HepG2 (cell line): ENCODE measurements around the gene PTPRCAP. TPM values are rescaled to one million over a fixed set of nuclear protein-coding genes. Genes with fewer than 3 reads are reported as not detected.

Experiments used
- ATF3 ChIP-seq: sonication (generic); formaldehyde crosslinking; IDR thresholded peaks from 2 replicates; pipeline ENCODE4 v1.4.0; 2020; ENCODE audit warnings: missing genetic modification reagents
- BCLAF1 ChIP-seq: fragments of 450-650 bp; IDR thresholded peaks from 2 replicates; pipeline ENCODE4 v1.6.1; 2017; ENCODE audit warnings: mild to moderate bottlenecking
- CBFB ChIP-seq: sonication (generic); formaldehyde crosslinking; IDR thresholded peaks from 2 replicates; pipeline ENCODE4 v1.4.0; 2020; ENCODE audit warnings: missing genetic modification reagents
- CREB3 ChIP-seq: sonication (generic); formaldehyde crosslinking; IDR thresholded peaks from 2 replicates; pipeline ENCODE4 v1.5.0; 2020; ENCODE audit warnings: missing genetic modification reagents
- EEA1 ChIP-seq: sonication (generic); formaldehyde crosslinking; IDR thresholded peaks from 2 replicates; pipeline ENCODE4 v1.5.1; 2020; ENCODE audit warnings: mild to moderate bottlenecking, missing genetic modification reagents, borderline replicate concordance
- GTF2F1 ChIP-seq: fragments of 150-350 bp; IDR thresholded peaks from 2 replicates; pipeline ENCODE4 v1.6.1; 2014; ENCODE audit warnings: low read length
- IRX3 ChIP-seq: sonication (generic); formaldehyde crosslinking; IDR thresholded peaks from 2 replicates; pipeline ENCODE4 v1.8.1; 2023; ENCODE audit warnings: mild to moderate bottlenecking, low read depth, missing genetic modification reagents, borderline replicate concordance
- ISL2 ChIP-seq: sonication (generic); formaldehyde crosslinking; IDR thresholded peaks from 2 replicates; pipeline ENCODE4 v1.5.0; 2020; ENCODE audit warnings: missing genetic modification reagents
- NFE2L2 ChIP-seq: fragments of 150-350 bp; IDR thresholded peaks from 2 replicates; pipeline ENCODE4 v1.6.1; 2014; ENCODE audit warnings: low read length
- POLR2G ChIP-seq: fragments of 200-400 bp; formaldehyde crosslinking; IDR thresholded peaks from 2 replicates; pipeline ENCODE4 v1.6.1; 2018; ENCODE audit warnings: mild to moderate bottlenecking, low read depth, low read length, moderate library complexity
- RBAK ChIP-seq: sonication (generic); formaldehyde crosslinking; IDR thresholded peaks from 2 replicates; pipeline ENCODE4 v1.5.1; 2020; ENCODE audit warnings: mild to moderate bottlenecking, missing genetic modification reagents
- SNAPC2 ChIP-seq: sonication (generic); formaldehyde crosslinking; IDR thresholded peaks from 2 replicates; pipeline ENCODE4 v1.8.1; 2022; ENCODE audit warnings: mild to moderate bottlenecking, missing genetic modification reagents
- SNAPC5 ChIP-seq: sonication (generic); formaldehyde crosslinking; IDR thresholded peaks from 2 replicates; pipeline ENCODE4 v1.8.1; 2023; ENCODE audit warnings: mild to moderate bottlenecking, missing genetic modification reagents, borderline replicate concordance
- SP5 ChIP-seq: IDR thresholded peaks from 2 replicates; pipeline ENCODE4 v1.6.1; 2016; ENCODE audit warnings: low read depth, borderline replicate concordance
- SRSF1 ChIP-seq: fragments of 200-400 bp; formaldehyde crosslinking; optimal IDR thresholded peaks from 2 replicates; pipeline ENCODE3; 2017; ENCODE audit warnings: mild to moderate bottlenecking, low read depth, low read length, moderate library complexity
- TCF7 ChIP-seq: sonication (generic); IDR thresholded peaks from 2 replicates; pipeline ENCODE4 v1.6.1; 2016; ENCODE audit warnings: antibody characterized with exemption, low read depth
- ZBTB44 ChIP-seq: sonication (generic); formaldehyde crosslinking; IDR thresholded peaks from 2 replicates; pipeline ENCODE4 v1.4.0; 2020; ENCODE audit warnings: missing genetic modification reagents
- ZFP82 ChIP-seq: sonication (generic); formaldehyde crosslinking; IDR thresholded peaks from 2 replicates; pipeline ENCODE4 v1.5.1; 2020; ENCODE audit warnings: mild to moderate bottlenecking, missing genetic modification reagents, borderline replicate concordance
- ZNF138 ChIP-seq: sonication (generic); formaldehyde crosslinking; IDR thresholded peaks from 2 replicates; pipeline ENCODE4 v1.5.0; 2020; ENCODE audit warnings: mild to moderate bottlenecking, low read depth, missing genetic modification reagents
- ZNF333 ChIP-seq: sonication (generic); formaldehyde crosslinking; IDR thresholded peaks from 2 replicates; pipeline ENCODE4 v1.4.0; 2020; ENCODE audit warnings: mild to moderate bottlenecking, missing genetic modification reagents, borderline replicate concordance
- ZNF33B ChIP-seq: sonication (generic); formaldehyde crosslinking; IDR thresholded peaks from 2 replicates; pipeline ENCODE4 v1.5.1; 2020; ENCODE audit warnings: mild to moderate bottlenecking, missing genetic modification reagents
- ZNF589 ChIP-seq: sonication (generic); formaldehyde crosslinking; conservative IDR thresholded peaks from 2 replicates; pipeline ENCODE4 v1.8.0; 2022; ENCODE audit warnings: mild to moderate bottlenecking, moderate library complexity, missing genetic modification reagents
- ZNF782 ChIP-seq: sonication (generic); formaldehyde crosslinking; IDR thresholded peaks from 2 replicates; pipeline ENCODE4 v1.4.0; 2020; ENCODE audit warnings: missing genetic modification reagents, mild to moderate bottlenecking, borderline replicate concordance
- ZNF878 ChIP-seq: sonication (generic); formaldehyde crosslinking; IDR thresholded peaks from 2 replicates; pipeline ENCODE4 v1.8.1; 2023; ENCODE audit warnings: mild to moderate bottlenecking, missing genetic modification reagents, moderate library complexity
- ZNF891 ChIP-seq: sonication (generic); formaldehyde crosslinking; IDR thresholded peaks from 2 replicates; pipeline ENCODE4 v1.5.0; 2020; ENCODE audit warnings: mild to moderate bottlenecking, missing genetic modification reagents
- polyA plus RNA-seq, 8 experiments: library from polyadenylated mRNA; depleted of rRNA in 3 of 8; stranded (reverse) in 7 of 8; unstranded in 1 of 8; fragments of >200 nt; fragmentation: Illumina TruSeq in 4 of 8; extraction: Trizol in 4 of 8; gene quantifications; 2 replicates each; pipeline versions ENCODE4 v1.2.1 to v1.2.3, GENCODE V29; 2011 to 2016; ENCODE audit warnings: low read depth in 4 of 8, missing spikeins in 1 of 8, mixed read lengths in 1 of 8; ENCODE audit not compliant: insufficient read depth in 1 of 8
- total RNA-seq, 5 experiments: library from RNA; depleted of rRNA; stranded (reverse); fragments of >200 nt; fragmentation: Illumina TruSeq; extraction: Trizol; gene quantifications; 2 replicates each; pipeline ENCODE4 v1.2.3, GENCODE V29; 2016; ENCODE audit warnings: low read depth in 1 of 5

The PTPRCAP gene
- total and polyA plus RNA-seq, 2 of the 13 experiments (the other 11 are each of a cell fraction or from before 2014, with no cell fraction given), result 0.60 to 0.70 TPM

- TF ChIP-seq ZNF333 (no peak; the same call in 1 of the 2 replicates), ATF3 (CRISPR knock-in tag) (no peak), SNAPC2 (CRISPR knock-in tag) (peak; percentile 98), SRSF1 (no peak), ZNF138 (CRISPR knock-in tag) (no peak; the same call in none of the 2 replicates), SP5 (CRISPR knock-in tag) (no peak), IRX3 (CRISPR knock-in tag) (peak; percentile 99), GTF2F1 (no peak), ZNF891 (CRISPR knock-in tag) (peak; percentile 97), RBAK (no peak), ZNF782 (CRISPR knock-in tag) (peak; percentile 99), NFE2L2 (no peak), ZFP82 (peak; percentile 87), ZNF589 (CRISPR knock-in tag) (peak; percentile 92), ZNF33B (CRISPR knock-in tag) (peak; percentile 98), ZNF878 (CRISPR knock-in tag) (peak; percentile 97), ISL2 (CRISPR knock-in tag) (peak; percentile 43), CBFB (peak; percentile 86; the same call in 1 of the 2 replicates), ZBTB44 (CRISPR knock-in tag) (peak; percentile 98), POLR2G (peak; percentile 83), CREB3 (peak; percentile 84), EEA1 (peak; percentile 94; the same call in 1 of the 2 replicates), SNAPC5 (CRISPR knock-in tag) (peak; percentile 96), TCF7 (no peak), BCLAF1 (no peak)
These were observed 45.6 kb upstream of the PTPRCAP start, which contains the start of gene AIP (continued) for GRCh38 chr11:67482827-67483798.
